ENCODE results near the gene QRFP. TPM values are rescaled to one million over a fixed set of nuclear protein-coding genes. Genes with fewer than 3 reads are reported as not detected.

Gene QRFP
- total RNA-seq, 1 donor from 2014 or later, result not detected

- no peak for DNase-seq (ENCODE audit: low spot score)
Measured at GRCh38 chr9:130844044-130844451, 52.6 kb downstream of the QRFP start.

GRCh38 chr9:130843049-130843908, 53.3 kb downstream of the QRFP start:
- no peak for DNase-seq (ENCODE audit: low spot score)

More at GRCh38 chr9:130844044-130844451, 52.6 kb downstream of the QRFP start:
- intact Hi-C loops (cut with DNase I), result no loop called here

More at GRCh38 chr9:130843049-130843908, 53.3 kb downstream of the QRFP start:
- intact Hi-C loops (cut with DNase I), result no loop called here

Other genes with a start within 250 kb of the QRFP start
- gene PRDM12, start 232.2 kb downstream of the QRFP start, total RNA-seq, result not detected
- gene EXOSC2, start 203.0 kb downstream of the QRFP start, total RNA-seq, result 12.7 TPM
- 38.0 TPM for gene ABL1, start 61.6 kb downstream of the QRFP start, total RNA-seq
- 0.54 TPM for gene FIBCD1, start 42.4 kb upstream of the QRFP start, total RNA-seq
- 0.89 TPM for gene LAMC3, start 112.4 kb upstream of the QRFP start, total RNA-seq
- 11.0 TPM for gene AIF1L, start 199.7 kb upstream of the QRFP start, total RNA-seq
- 22.9 TPM for gene NUP214, start 228.8 kb upstream of the QRFP start, total RNA-seq